ENCODE results near the gene MAST2. TPM values are rescaled to one million over a fixed set of nuclear protein-coding genes. Genes with fewer than 3 reads are reported as not detected.
"Not testable (repeated sequence)": the region's sequence is repeated elsewhere in the genome, so short reads cannot be mapped to it uniquely, and the experiment has no call there.

Gene MAST2
- total RNA-seq, 6 donors from 2014 or later = 16.0 to 77.8 (median 26.4) TPM

DNA sequence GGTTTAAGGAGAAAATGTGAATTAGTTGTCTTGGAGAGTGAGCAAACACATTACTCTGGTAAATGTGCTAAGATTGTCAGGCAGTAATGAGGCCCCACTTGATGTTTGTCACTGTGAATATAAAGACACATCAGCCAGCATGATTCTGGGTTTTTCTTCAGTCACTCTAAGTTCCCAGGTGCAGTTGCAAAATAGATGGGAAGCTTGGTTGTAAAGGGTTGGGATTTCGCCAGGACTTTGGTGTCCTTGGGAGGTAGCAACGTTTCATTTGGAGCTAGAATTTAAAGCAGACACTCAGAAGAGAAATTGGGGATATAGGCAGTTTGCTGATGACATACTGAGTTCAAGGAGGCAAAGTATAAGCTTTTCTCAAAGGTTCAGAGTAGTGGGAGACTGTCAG is 154.3 kb downstream of the MAST2 start:
- no peaks in the 10 kb centered on the region for H3K9me3 ChIP-seq
- 79 to 85% methylated on average over 2 of the region's 2 CpGs for WGBS, 2 donors
- no peaks in the 10 kb centered on the region for H3K27me3 ChIP-seq
- H3K4me1 ChIP-seq = peaks cover 0 to 12% (median 3%) of the 10 kb centered on the region in 4 donors
- no peak overlapping the region for H3K4me3 ChIP-seq
- H3K36me3 ChIP-seq = no peaks in the 10 kb centered on the region
- no peak for ATAC-seq (ENCODE audit: low FRiP score in 2 of 2)
- no peak for TF ChIP-seq POLR2AphosphoS5 (IDR thresholded peaks at IDR 0.05)
- TF ChIP-seq POLR2A (IDR thresholded peaks at IDR 0.05) = no peak
- no peak for TF ChIP-seq EP300 (IDR thresholded peaks at IDR 0.05)
- TF ChIP-seq, protein P1, sequence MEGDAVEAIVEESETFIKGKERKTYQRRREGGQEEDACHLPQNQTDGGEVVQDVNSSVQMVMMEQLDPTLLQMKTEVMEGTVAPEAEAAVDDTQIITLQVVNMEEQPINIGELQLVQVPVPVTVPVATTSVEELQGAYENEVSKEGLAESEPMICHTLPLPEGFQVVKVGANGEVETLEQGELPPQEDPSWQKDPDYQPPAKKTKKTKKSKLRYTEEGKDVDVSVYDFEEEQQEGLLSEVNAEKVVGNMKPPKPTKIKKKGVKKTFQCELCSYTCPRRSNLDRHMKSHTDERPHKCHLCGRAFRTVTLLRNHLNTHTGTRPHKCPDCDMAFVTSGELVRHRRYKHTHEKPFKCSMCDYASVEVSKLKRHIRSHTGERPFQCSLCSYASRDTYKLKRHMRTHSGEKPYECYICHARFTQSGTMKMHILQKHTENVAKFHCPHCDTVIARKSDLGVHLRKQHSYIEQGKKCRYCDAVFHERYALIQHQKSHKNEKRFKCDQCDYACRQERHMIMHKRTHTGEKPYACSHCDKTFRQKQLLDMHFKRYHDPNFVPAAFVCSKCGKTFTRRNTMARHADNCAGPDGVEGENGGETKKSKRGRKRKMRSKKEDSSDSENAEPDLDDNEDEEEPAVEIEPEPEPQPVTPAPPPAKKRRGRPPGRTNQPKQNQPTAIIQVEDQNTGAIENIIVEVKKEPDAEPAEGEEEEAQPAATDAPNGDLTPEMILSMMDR (IDR thresholded peaks at IDR 0.05) = no peak
- H3K27ac ChIP-seq = no peak overlapping the region
- no peak for DNase-seq

GRCh38 chr1:45958317-45958716 is 154.9 kb downstream of the MAST2 start:
- Histone ChIP-seq H3K27ac (no peak overlapping the region), H3K9me3 (no peaks in the 10 kb centered on the region), H3K27me3 (no peaks in the 10 kb centered on the region), H3K4me1 (peaks cover 0 to 12% (median 3%) of the 10 kb centered on the region in 4 donors), H3K36me3 (no peaks in the 10 kb centered on the region), H3K4me3 (no peak overlapping the region)
- no peak for DNase-seq
- TF ChIP-seq POLR2AphosphoS5 (IDR thresholded peaks at IDR 0.05) = no peak
- TF ChIP-seq EP300 (IDR thresholded peaks at IDR 0.05) = no peak
- no peak for TF ChIP-seq POLR2A (IDR thresholded peaks at IDR 0.05)
- TF ChIP-seq, protein P1 (IDR thresholded peaks at IDR 0.05) = no peak
- ATAC-seq (ENCODE audit: low FRiP score in 2 of 2) = no peak

- TF ChIP-seq POLR2A (IDR thresholded peaks at IDR 0.05) (no peak), EP300 (IDR thresholded peaks at IDR 0.05) (no peak), POLR2AphosphoS5 (IDR thresholded peaks at IDR 0.05) (no peak)
- TF ChIP-seq, protein P1 (IDR thresholded peaks at IDR 0.05) = no peak
- Histone ChIP-seq H3K27ac (no peak overlapping the region), H3K4me3 (no peak overlapping the region), H3K27me3 (no peaks in the 10 kb centered on the region), H3K9me3 (no peaks in the 10 kb centered on the region), H3K36me3 (no peaks in the 10 kb centered on the region), H3K4me1 (no peaks in the 10 kb centered on the region)
- ATAC-seq (ENCODE audit: low FRiP score in 2 of 2) = no peak
- DNase-seq = no peak
Measured at GRCh38 chr1:45960930-45961715, 157.7 kb downstream of the MAST2 start.

GRCh38 chr1:45961936-45962335 is 158.5 kb downstream of the MAST2 start:
- H3K27ac ChIP-seq; DNase-seq; H3K4me3 ChIP-seq; H3K27me3 ChIP-seq; ATAC-seq (ENCODE audit: low FRiP score in 2 of 2); H3K9me3 ChIP-seq; H3K4me1 ChIP-seq; H3K36me3 ChIP-seq: not testable (repeated sequence)
- WGBS, 2 donors = 100% methylated on average over 2 to 3 of the region's 4 CpGs

DNA sequence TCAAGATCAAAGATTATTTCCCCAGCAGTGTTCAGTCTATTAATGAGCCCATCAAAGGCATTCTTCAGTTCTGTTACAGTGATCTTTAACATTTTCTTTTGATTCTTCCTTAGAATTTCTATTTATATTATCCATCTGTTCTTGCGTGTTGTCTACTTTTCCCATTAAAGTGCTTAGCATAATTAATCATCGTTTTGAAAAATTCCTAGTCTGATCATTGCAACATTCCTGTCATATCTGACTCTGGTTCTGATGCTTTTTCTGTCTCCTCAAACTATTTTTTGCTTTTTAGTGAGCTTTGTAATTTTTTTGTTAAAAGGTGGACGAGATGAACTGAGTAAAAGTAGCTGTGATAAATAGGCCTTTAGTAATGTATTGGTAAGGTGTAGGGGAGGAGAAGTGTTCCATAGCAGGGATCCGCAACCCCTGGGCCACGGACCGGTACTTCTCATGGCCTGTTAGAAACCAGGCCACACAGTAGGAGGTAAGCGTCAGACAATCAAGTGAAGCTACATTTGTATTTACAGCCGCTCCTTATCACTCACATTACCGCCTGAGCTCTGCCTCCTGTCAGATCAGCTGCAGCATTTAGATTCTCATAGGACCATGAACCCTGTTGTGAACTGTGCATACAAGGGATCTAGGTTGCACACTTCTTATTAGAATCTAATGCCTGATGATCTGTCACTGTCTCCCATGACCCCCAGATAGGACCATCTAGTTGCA is 165.7 kb downstream of the MAST2 start:
- no peak overlapping the region for H3K27ac ChIP-seq

More for the DNA sequence above, 165.7 kb downstream of the MAST2 start:
- 84 to 90% methylated on average over 7 to 9 of the region's 9 CpGs for WGBS, 2 donors
- H3K27me3 ChIP-seq = no peaks in the 10 kb centered on the region
- H3K4me1 ChIP-seq = no peaks in the 10 kb centered on the region
- TF ChIP-seq POLR2AphosphoS5 (IDR thresholded peaks at IDR 0.05) = no peak
- TF ChIP-seq POLR2A (IDR thresholded peaks at IDR 0.05) = no peak
- TF ChIP-seq EP300 (IDR thresholded peaks at IDR 0.05) = no peak
- TF ChIP-seq, protein P1 (IDR thresholded peaks at IDR 0.05) = no peak
- no peak for ATAC-seq (ENCODE audit: low FRiP score in 2 of 2)
- H3K9me3 ChIP-seq = no peaks in the 10 kb centered on the region
- peaks cover 0 to 5% (median 0%) of the 10 kb centered on the region in 4 donors for H3K36me3 ChIP-seq
- no peak overlapping the region for H3K4me3 ChIP-seq
- no peak for DNase-seq

Data from upper lobe of left lung (tissue), 6 donors.